ENCODE results near the gene RSRC1. TPM values are rescaled to one million over a fixed set of nuclear protein-coding genes. Genes with fewer than 3 reads are reported as not detected.

The RSRC1 gene
- total and polyA plus RNA-seq, 2 of the 8 experiments (the other 6 are each of a cell fraction or from before 2014, with no cell fraction given), result 2.0 to 27.9 TPM

DNA sequence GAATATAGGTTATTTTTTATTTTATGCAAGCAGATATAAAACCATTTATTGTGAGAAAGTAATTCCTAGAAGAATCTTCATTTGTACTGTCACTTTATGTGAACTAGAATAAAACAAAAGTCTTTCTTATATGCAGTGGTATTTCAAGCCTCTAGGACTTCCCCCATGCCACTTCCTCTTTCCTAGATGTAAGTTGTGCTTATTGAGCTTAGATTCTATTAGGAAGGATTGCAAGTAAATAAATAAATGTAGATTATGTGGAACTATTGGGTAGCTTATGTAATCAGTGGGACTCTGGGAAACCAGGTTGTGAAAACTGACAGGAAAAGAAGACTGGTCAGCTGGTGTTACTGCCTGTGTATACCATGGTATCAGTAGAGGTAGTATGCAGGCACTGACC is 169.7 kb downstream of the RSRC1 start:
- Histone ChIP-seq H3K14ac (ENCODE audit: insufficient read length) (no peak overlapping the region), H3K4me1 (replicated peaks in 1 of 4; ENCODE audit: control insufficient read depth in 3 of 4, insufficient read depth in 4 of 4, low read length in 3 of 4) (no peaks in the 10 kb centered on the region), H3K79me1 (ENCODE audit: low read depth, low read length) (no peaks in the 10 kb centered on the region), H4K20me1 (replicated peaks in 1 of 2; ENCODE audit: control insufficient read depth in 1 of 2, insufficient read depth in 2 of 2, low read length in 2 of 2) (no peaks in the 10 kb centered on the region), H4K91ac (replicated peaks; ENCODE audit: insufficient read length, low read length) (no peak overlapping the region), H2BK15ac (ENCODE audit: low read length) (no peak overlapping the region), H4K8ac (ENCODE audit: extremely low read depth, insufficient read depth, low read length) (no peak overlapping the region), H3K27ac (ENCODE audit: low read depth, low read length) (no peak overlapping the region), H2BK120ac (replicated peaks; ENCODE audit: low read depth, low read length) (no peak overlapping the region), H3K9ac (replicated peaks in 1 of 4; ENCODE audit: extremely low read depth in 1 of 4, low read depth in 3 of 4, low read length in 3 of 4) (no peak overlapping the region), H3K23me2 (ENCODE audit: low read depth, low read length) (no peaks in the 10 kb centered on the region), H3K79me2 (ENCODE audit: control insufficient read depth in 1 of 2, insufficient read depth in 2 of 2, low read length in 2 of 2) (no peaks in the 10 kb centered on the region), H2BK20ac (ENCODE audit: low read length) (no peak overlapping the region), H3K9me3 (ENCODE audit: insufficient read depth in 2 of 2, low read depth in 1 of 2, low read length in 1 of 2) (no peaks in the 10 kb centered on the region), H2BK12ac (ENCODE audit: low read depth, low read length) (no peak overlapping the region), H2AK5ac (ENCODE audit: low read depth, low read length) (no peak overlapping the region), H3K56ac (replicated peaks; ENCODE audit: insufficient read length, low read depth, low read length) (no peak overlapping the region), H4K5ac (ENCODE audit: insufficient read length, low read depth, low read length) (no peak overlapping the region), H3K4ac (replicated peaks; ENCODE audit: insufficient read length, low read depth, low read length) (no peak overlapping the region), H3K23ac (ENCODE audit: insufficient read length) (no peak overlapping the region), H2AFZ (ENCODE audit: low read length) (no peak overlapping the region), H3K4me2 (ENCODE audit: insufficient read depth in 1 of 2, low read depth in 2 of 2, low read length in 2 of 2) (no peak overlapping the region), H2BK5ac (ENCODE audit: low read depth, low read length) (no peak overlapping the region), H3K36me3 (ENCODE audit: control insufficient read depth in 2 of 4, insufficient read depth in 4 of 4, low read length in 3 of 4) (no peaks in the 10 kb centered on the region), H3K18ac (ENCODE audit: extremely low read depth, low read length) (no peak overlapping the region), H3K27me3 (replicated peaks in 1 of 4; ENCODE audit: control insufficient read depth in 3 of 4, extremely low read depth in 1 of 4, insufficient read depth in 3 of 4, low read length in 3 of 4) (no peaks in the 10 kb centered on the region), H3K4me3 (ENCODE audit: extremely low read depth in 1 of 4, insufficient read depth in 2 of 4, low read depth in 3 of 4, low read length in 4 of 4) (no peak overlapping the region)
- POLR2A ChIA-PET (ENCODE audit: partially characterized antibody), result no interaction called here
- DNase-seq (ENCODE audit: low read depth in 1 of 2, low spot score in 2 of 2) (no peak), FAIRE-seq (no peak)
- no peak for TF ChIP-seq ASH2L (IDR thresholded peaks at IDR 0.05; ENCODE audit: low read length)
- TF ChIP-seq, protein P1, sequence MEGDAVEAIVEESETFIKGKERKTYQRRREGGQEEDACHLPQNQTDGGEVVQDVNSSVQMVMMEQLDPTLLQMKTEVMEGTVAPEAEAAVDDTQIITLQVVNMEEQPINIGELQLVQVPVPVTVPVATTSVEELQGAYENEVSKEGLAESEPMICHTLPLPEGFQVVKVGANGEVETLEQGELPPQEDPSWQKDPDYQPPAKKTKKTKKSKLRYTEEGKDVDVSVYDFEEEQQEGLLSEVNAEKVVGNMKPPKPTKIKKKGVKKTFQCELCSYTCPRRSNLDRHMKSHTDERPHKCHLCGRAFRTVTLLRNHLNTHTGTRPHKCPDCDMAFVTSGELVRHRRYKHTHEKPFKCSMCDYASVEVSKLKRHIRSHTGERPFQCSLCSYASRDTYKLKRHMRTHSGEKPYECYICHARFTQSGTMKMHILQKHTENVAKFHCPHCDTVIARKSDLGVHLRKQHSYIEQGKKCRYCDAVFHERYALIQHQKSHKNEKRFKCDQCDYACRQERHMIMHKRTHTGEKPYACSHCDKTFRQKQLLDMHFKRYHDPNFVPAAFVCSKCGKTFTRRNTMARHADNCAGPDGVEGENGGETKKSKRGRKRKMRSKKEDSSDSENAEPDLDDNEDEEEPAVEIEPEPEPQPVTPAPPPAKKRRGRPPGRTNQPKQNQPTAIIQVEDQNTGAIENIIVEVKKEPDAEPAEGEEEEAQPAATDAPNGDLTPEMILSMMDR (IDR thresholded peaks at IDR 0.05; ENCODE audit: control extremely low read depth in 1 of 3, insufficient read depth in 1 of 3, low read depth in 1 of 3, low read length in 3 of 3), result no peak
- TF ChIP-seq SP4 (IDR thresholded peaks at IDR 0.05; ENCODE audit: low read length), result no peak
- CTCF ChIA-PET (ENCODE audit: partially characterized antibody), result interaction anchor here (0.5 to 1.7 kb wide), 4 partner anchors 10 to 363 kb away, joined by 3 to 5 read pairs (median 4); no protein-coding TSS in a partner anchor

All from H1 (cell line).